Coronary artery (tissue), 2 donors: ENCODE results near the gene TOMM40L.

Experiments
- DNase-seq: peaks from one replicate; pipeline ENCODE4 v3.0.0-alpha.2; 2017; ENCODE audit warnings: low spot score
- H3K27ac ChIP-seq, 2 donors: fragments of 200-600 bp; sonication (generic); one replicate each; pipeline ENCODE4 v1.5.1; 2016 to 2019
- H3K4me3 ChIP-seq: fragments of 200-600 bp; sonication (generic); 2 replicates; pipeline ENCODE4 v1.5.1; 2016; ENCODE audit warnings: mild to moderate bottlenecking, moderate library complexity
- CTCF ChIP-seq: fragments of 200-600 bp; sonication (generic); IDR thresholded peaks from one replicate; pipeline ENCODE4 v1.5.1; 2019; ENCODE audit warnings: antibody characterized with exemption

Gene TOMM40L

GRCh38 chr1:161259765-161260164 lies 33.9 kb downstream of the TOMM40L start:
- no peak for TF ChIP-seq CTCF
- no peak overlapping the region for H3K27ac ChIP-seq
- no peak for DNase-seq
- H3K4me3 ChIP-seq = peak overlapping the region; percentile 70

- H3K27ac ChIP-seq = no peak overlapping the region
- no peak for TF ChIP-seq CTCF
- DNase-seq = no peak
- H3K4me3 ChIP-seq = no peak overlapping the region
These were observed 34.8 kb downstream of the TOMM40L start for GRCh38 chr1:161260376-161261260.

GRCh38 chr1:161261261-161262235 lies 35.7 kb downstream of the TOMM40L start:
- no peak for TF ChIP-seq CTCF
- H3K4me3 ChIP-seq = no peak overlapping the region
- no peak for DNase-seq
- H3K27ac ChIP-seq = no peak overlapping the region

GRCh38 chr1:161265305-161265704 lies 39.4 kb downstream of the TOMM40L start:
- DNase-seq = no peak
- TF ChIP-seq CTCF = no peak
- Histone ChIP-seq H3K27ac (no peak overlapping the region), H3K4me3 (no peak overlapping the region)

GRCh38 chr1:161266202-161266601 lies 40.3 kb downstream of the TOMM40L start:
- Histone ChIP-seq H3K27ac (peak overlapping the region in 1 of 2 donors; percentile 41), H3K4me3 (no peak overlapping the region)
- TF ChIP-seq CTCF = no peak
- no peak for DNase-seq

- no peak for TF ChIP-seq CTCF
- H3K4me3 ChIP-seq = no peak overlapping the region
- H3K27ac ChIP-seq = no peak overlapping the region
- no peak for DNase-seq
These were observed 41.0 kb downstream of the TOMM40L start for GRCh38 chr1:161266836-161267235.
